WTC11 (cell line): ENCODE data around the gene TMC8. TPM values are rescaled to one million over a fixed set of nuclear protein-coding genes. Genes with fewer than 3 reads are reported as not detected.

Experiments
- ATAC-seq: fragments of 200-7000 bp; cut with Tn5 transposase; 2 replicates; pipeline ENCODE4 v1.10.0; 2021; ENCODE audit warnings: mild to moderate bottlenecking, moderate library complexity
- CTCF ChIA-PET: fragments of 300-600 bp; sonication (Branson Sonifier 250); formaldehyde crosslinking; loops from one replicate; lab custom pipeline; 2021; ENCODE audit warnings: antibody characterized with exemption; lab: Charles Lee
- POLR2A ChIA-PET: fragments of 350-600 bp; sonication (Branson Sonifier 250); formaldehyde crosslinking; loops from one replicate; lab custom pipeline; 2021; ENCODE audit warnings: antibody characterized with exemption; lab: Charles Lee
- DNase-seq: peaks from one replicate; pipeline ENCODE4 v3.0.0; 2021; ENCODE audit warnings: low spot score
- H3K27ac Mint-ChIP-seq: 2 replicates; pipeline ENCODE4 v1.8.0; 2021; ENCODE audit warnings: mixed read lengths
- H3K27me3 Mint-ChIP-seq: 2 replicates; pipeline ENCODE4 v1.8.0; 2021; ENCODE audit warnings: low read depth, mild to moderate bottlenecking, moderate library complexity, mixed read lengths
- H3K36me3 Mint-ChIP-seq: 2 replicates; pipeline ENCODE4 v1.8.0; 2021; ENCODE audit warnings: mixed read lengths
- H3K4me1 Mint-ChIP-seq: 2 replicates; pipeline ENCODE4 v1.8.0; 2022; ENCODE audit warnings: mixed read lengths
- H3K4me3 Mint-ChIP-seq: 2 replicates; pipeline ENCODE4 v1.8.0; 2021; ENCODE audit warnings: mild to moderate bottlenecking, moderate library complexity, mixed read lengths
- H3K9me3 Mint-ChIP-seq: 2 replicates; pipeline ENCODE4 v1.8.0; 2021; ENCODE audit warnings: mixed read lengths
- ATF3 ChIP-seq: sonication (generic); formaldehyde crosslinking; conservative IDR thresholded peaks from 2 replicates; pipeline ENCODE4 v1.8.1; 2022; ENCODE audit warnings: mild to moderate bottlenecking, missing genetic modification reagents
- E2F1 ChIP-seq: sonication (generic); formaldehyde crosslinking; IDR thresholded peaks from 2 replicates; pipeline ENCODE4 v1.8.0; 2022; ENCODE audit warnings: mild to moderate bottlenecking, missing genetic modification reagents
- HMGXB4 ChIP-seq: sonication (generic); formaldehyde crosslinking; IDR thresholded peaks from 2 replicates; pipeline ENCODE4 v1.8.1; 2023; ENCODE audit warnings: mild to moderate bottlenecking, moderate library complexity, missing genetic modification reagents
- KAT7 ChIP-seq: sonication (generic); formaldehyde crosslinking; IDR thresholded peaks from 2 replicates; pipeline ENCODE4 v1.8.1; 2023; ENCODE audit warnings: missing genetic modification reagents, mild to moderate bottlenecking, borderline replicate concordance
- PRDM15 ChIP-seq: sonication (generic); formaldehyde crosslinking; IDR thresholded peaks from 2 replicates; pipeline ENCODE4 v1.8.0; 2022; ENCODE audit warnings: missing genetic modification reagents
- PRRX2 ChIP-seq: fragments of 250-450 bp; sonication (Bioruptor Pico); IDR thresholded peaks from 2 replicates; pipeline ENCODE4 v1.8.0; 2021; ENCODE audit warnings: mild to moderate bottlenecking
- ZNF423 ChIP-seq: fragments of 250-450 bp; sonication (Bioruptor Pico); IDR thresholded peaks from 2 replicates; pipeline ENCODE4 v2.1.2; 2022; ENCODE audit warnings: mild to moderate bottlenecking, moderate library complexity
- ZNF425 ChIP-seq: fragments of 250-450 bp; sonication (Bioruptor Pico); conservative IDR thresholded peaks from 2 replicates; pipeline ENCODE4 v1.9.0; 2021; ENCODE audit warnings: mild to moderate bottlenecking
- total RNA-seq: library from RNA; stranded (reverse); gene quantifications from 3 replicates; pipeline ENCODE4 v1.2.3, GENCODE V29; 2021

TMC8 gene
- total RNA-seq, 1 experiment from 2014 or later = 3.7 TPM

- DNase-seq = peak; percentile 61
- Mint-ChIP-seq H3K4me3 (peak overlapping the region; percentile 55), H3K27me3 (peaks cover 17% of the 10 kb centered on the region), H3K9me3 (no peaks in the 10 kb centered on the region), H3K27ac (no peak overlapping the region), H3K4me1 (peaks cover 31% of the 10 kb centered on the region), H3K36me3 (no peaks in the 10 kb centered on the region)
- ChIA-PET POLR2A (interaction anchor here (1.1 kb wide), 1 partner anchor 55 kb away, joined by 4 read pairs; the partner anchor contains the start of genes AFMID and TK1), CTCF (interaction anchor here (0.7 to 1.3 kb wide), 5 partner anchors 8 to 52 kb away, joined by 3 to 6 read pairs (median 4); no protein-coding TSS in a partner anchor)
- peak; percentile 10 for ATAC-seq
- TF ChIP-seq HMGXB4 (CRISPR knock-in tag) = no peak; the same call in 1 of the 2 replicates
- peak; percentile 45; the same call in 1 of the 2 replicates for TF ChIP-seq ZNF423 (CRISPR knock-in tag)
Observed at GRCh38 chr17:78132084-78132676, 1.6 kb downstream of the TMC8 start.

GRCh38 chr17:78132767-78133178 is 2.2 kb downstream of the TMC8 start:
- Mint-ChIP-seq H3K36me3 (no peaks in the 10 kb centered on the region), H3K4me3 (peak overlapping the region; percentile 27; the same call in 1 of the 2 replicates), H3K9me3 (no peaks in the 10 kb centered on the region), H3K27ac (no peak overlapping the region), H3K27me3 (peaks cover 17% of the 10 kb centered on the region), H3K4me1 (peaks cover 34% of the 10 kb centered on the region)
- DNase-seq = no peak
- ChIA-PET CTCF (interaction anchor here (0.9 to 10.2 kb wide), 3 partner anchors 8 to 42 kb away, joined by 4 to 82 read pairs (median 6); no protein-coding TSS in a partner anchor), POLR2A (interaction anchor here (1.1 kb wide), 1 partner anchor 54 kb away, joined by 4 read pairs; the partner anchor contains the start of genes AFMID and TK1)
- no peak for ATAC-seq
- TF ChIP-seq ZNF425 = no peak
- TF ChIP-seq PRRX2 (CRISPR knock-in tag) = no peak
- no peak for TF ChIP-seq ZNF423 (CRISPR knock-in tag)
- TF ChIP-seq ATF3 (CRISPR knock-in tag) = no peak
- no peak for TF ChIP-seq KAT7 (CRISPR knock-in tag)

GRCh38 chr17:78133179-78133951 is 2.8 kb downstream of the TMC8 start:
- Mint-ChIP-seq H3K4me1 (peaks cover 36% of the 10 kb centered on the region), H3K27me3 (peaks cover 17% of the 10 kb centered on the region), H3K36me3 (no peaks in the 10 kb centered on the region), H3K4me3 (no peak overlapping the region), H3K9me3 (no peaks in the 10 kb centered on the region), H3K27ac (no peak overlapping the region)
- ChIA-PET POLR2A (interaction anchor here (1.1 kb wide), 1 partner anchor 54 kb away, joined by 4 read pairs; the partner anchor contains the start of genes AFMID and TK1), CTCF (interaction anchor here (0.5 to 10.2 kb wide), 8 partner anchors 19 to 766 kb away, joined by 3 to 82 read pairs (median 5); partner anchors contain the start of genes AFMID and TK1)
- TF ChIP-seq PRDM15 (CRISPR knock-in tag) (0 out of 2 replicates have a peak, but pooled peaks have one; percentile 8), E2F1 (no peak)
- ATAC-seq (no peak), DNase-seq (no peak)
